CD14-positive monocyte (primary cell): Measurements from ENCODE around the gene SLC16A12. TPM values are rescaled to one million over a fixed set of nuclear protein-coding genes. Genes with fewer than 3 reads are reported as not detected.

Source experiments
- DNase-seq, 3 donors: peaks; one replicate each; pipeline ENCODE4 v3.0.0-alpha.2; 2011 to 2022
- H2AFZ ChIP-seq: 2 replicates; pipeline ENCODE4 v1.6.0; 2012; ENCODE audit warnings: mild to moderate bottlenecking, low read depth, low read length, inconsistent platforms; ENCODE audit not compliant: insufficient read depth, poor library complexity, severe bottlenecking
- H3K27ac ChIP-seq, 2 donors: 1 replicate in 1 of 2; 2 replicates in 1 of 2; pipeline ENCODE4 v1.5.1; 2012 to 2013; ENCODE audit warnings: low read length in 2 of 2, control low read depth in 1 of 2, inconsistent platforms in 1 of 2, low read depth in 1 of 2, mild to moderate bottlenecking in 1 of 2
- H3K27me3 ChIP-seq, 2 donors: one replicate each; pipeline versions ENCODE4 v1.6.0 to v1.6.1; 2011 to 2013; ENCODE audit warnings: low read length in 2 of 2; ENCODE audit not compliant: control insufficient read depth in 2 of 2, insufficient read depth in 2 of 2
- H3K36me3 ChIP-seq, 2 donors: replicated peaks in 1 of 2; 1 replicate in 1 of 2; 2 replicates in 1 of 2; pipeline versions ENCODE4 v1.5.1 to v1.6.1; 2012 to 2013; ENCODE audit warnings: low read length in 2 of 2, control low read depth in 1 of 2, inconsistent platforms in 1 of 2, mild to moderate bottlenecking in 1 of 2; ENCODE audit not compliant: insufficient read depth in 2 of 2, control insufficient read depth in 1 of 2
- H3K4me1 ChIP-seq, 2 donors: 1 replicate in 1 of 2; 2 replicates in 1 of 2; pipeline versions ENCODE4 v1.5.1 to v1.6.1; 2012 to 2013; ENCODE audit warnings: low read length in 2 of 2, control low read depth in 1 of 2, inconsistent platforms in 1 of 2, mild to moderate bottlenecking in 1 of 2, moderate library complexity in 1 of 2; ENCODE audit not compliant: insufficient read depth in 2 of 2, control insufficient read depth in 1 of 2
- H3K4me2 ChIP-seq: replicated peaks from 2 replicates; pipeline ENCODE3; 2012; ENCODE audit warnings: low read length, moderate library complexity, mild to moderate bottlenecking; ENCODE audit not compliant: poor library complexity, severe bottlenecking; ENCODE audit errors: extremely low read depth
- H3K4me3 ChIP-seq, 3 experiments: fragments of 200-600 bp in 1 of 3; sonication (generic) in 1 of 3; replicated peaks in 1 of 3; 1 replicate in 2 of 3; 2 replicates in 1 of 3; pipeline ENCODE4 v1.5.1; 2011 to 2013; ENCODE audit warnings: low read length in 3 of 3, mild to moderate bottlenecking in 3 of 3, control low read depth in 2 of 3, low read depth in 2 of 3, inconsistent platforms in 1 of 3, moderate library complexity in 1 of 3
- H3K79me2 ChIP-seq: 2 replicates; pipeline ENCODE4 v1.6.0; 2012; ENCODE audit warnings: mild to moderate bottlenecking, control low read depth, inconsistent platforms, low read length, moderate library complexity; ENCODE audit not compliant: insufficient read depth
- H3K9ac ChIP-seq: 2 replicates; pipeline ENCODE4 v1.6.0; 2017; ENCODE audit warnings: low read length, mild to moderate bottlenecking; ENCODE audit not compliant: insufficient read depth, poor library complexity, severe bottlenecking
- H3K9me3 ChIP-seq, 2 donors: replicated peaks in 1 of 2; 1 replicate in 1 of 2; 2 replicates in 1 of 2; pipeline versions ENCODE4 v1.5.1 to v1.6.1; 2012 to 2013; ENCODE audit warnings: low read length in 2 of 2, control low read depth in 1 of 2; ENCODE audit not compliant: control insufficient read depth in 1 of 2, insufficient read depth in 1 of 2
- H4K20me1 ChIP-seq: 2 replicates; pipeline ENCODE4 v1.6.0; 2012; ENCODE audit warnings: mild to moderate bottlenecking, low read length, control low read depth, moderate library complexity; ENCODE audit not compliant: insufficient read depth
- H3K27ac Mint-ChIP-seq, 7 donors: one replicate each; pipeline ENCODE4 v1.8.0; 2020; ENCODE audit warnings: mild to moderate bottlenecking in 7 of 7, mixed read lengths in 7 of 7, moderate library complexity in 6 of 7, inconsistent platforms in 2 of 7
- H3K27me3 Mint-ChIP-seq, 3 donors: one replicate each; pipeline ENCODE4 v1.8.0; 2021 to 2022; ENCODE audit warnings: low read depth in 3 of 3, mild to moderate bottlenecking in 3 of 3, mixed read lengths in 3 of 3, moderate library complexity in 3 of 3, inconsistent platforms in 1 of 3
- H3K36me3 Mint-ChIP-seq, 2 donors: one replicate each; pipeline ENCODE4 v1.8.0; 2020; ENCODE audit warnings: mixed read lengths in 2 of 2, inconsistent platforms in 1 of 2, mild to moderate bottlenecking in 1 of 2
- H3K4me1 Mint-ChIP-seq: one replicate; pipeline ENCODE4 v1.8.0; 2020; ENCODE audit warnings: mild to moderate bottlenecking, mixed read lengths
- H3K4me3 Mint-ChIP-seq, 2 donors: one replicate each; pipeline ENCODE4 v1.8.0; 2020; ENCODE audit warnings: mild to moderate bottlenecking in 2 of 2, mixed read lengths in 2 of 2, moderate library complexity in 1 of 2
- H3K9me3 Mint-ChIP-seq, 7 donors: one replicate each; pipeline ENCODE4 v1.8.0; 2020 to 2022; ENCODE audit warnings: mixed read lengths in 7 of 7, mild to moderate bottlenecking in 6 of 7, moderate library complexity in 6 of 7, inconsistent platforms in 2 of 7
- CTCF ChIP-seq: fragments of 200-600 bp; IDR thresholded peaks from one replicate; pipeline ENCODE4 v1.8.0; 2022; ENCODE audit warnings: antibody characterized with exemption, mild to moderate bottlenecking
- WGBS: methylation state at CpG from one replicate; pipeline ENCODE4 v1.1.5; 2013; ENCODE audit warnings: missing lambda C conversion rate; ENCODE audit not compliant: insufficient coverage; 5-methylcytosine and 5-hydroxymethylcytosine counted together
- intact Hi-C, 2 donors: fragments of 100-400 bp; cut with micrococcal nuclease; formaldehyde crosslinking; loops; one replicate each; pipeline versions ENCODE4 v1.15.0 to v1.15.1; 2023
- polyA plus RNA-seq, 3 donors: library from polyadenylated mRNA; depleted of rRNA in 1 of 3; unstranded in 2 of 3; stranded (reverse) in 1 of 3; fragments of 300-500 nt in 2 of 3; fragments of >200 nt in 1 of 3; fragmentation: Illumina TruSeq in 2 of 3; gene quantifications; 1 replicate in 2 of 3; 2 replicates in 1 of 3; pipeline ENCODE4 v1.2.3, GENCODE V29; 2012 to 2021

Gene SLC16A12
- polyA plus RNA-seq, 3 donors: 0.04 TPM; not detected in 2

DNA sequence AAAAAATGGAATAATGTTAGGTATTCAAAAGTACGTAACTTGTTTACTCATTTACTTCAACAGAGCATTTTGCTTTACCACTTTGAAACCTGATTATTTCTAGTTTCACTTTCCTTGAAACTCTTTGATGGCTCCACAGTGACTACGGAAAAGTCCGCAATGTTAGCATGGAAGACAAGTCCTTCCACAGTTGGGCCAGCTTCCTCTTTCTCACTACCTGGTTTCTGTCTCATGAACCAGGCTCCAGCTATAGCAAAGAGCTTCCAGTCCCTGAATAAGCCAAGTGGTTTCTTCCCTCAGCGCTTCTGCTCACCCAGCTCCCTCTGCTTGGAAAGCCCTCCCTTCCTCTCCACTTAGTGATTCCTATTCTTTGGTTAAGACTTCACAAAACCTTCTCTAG is 44.8 kb upstream of the SLC16A12 start:
- Histone ChIP-seq H3K4me2 (no peak overlapping the region), H3K27me3 (no peaks in the 10 kb centered on the region), H3K4me3 (no peak overlapping the region), H3K36me3 (no peaks in the 10 kb centered on the region), H2AFZ (no peak overlapping the region), H3K4me1 (no peaks in the 10 kb centered on the region), H3K79me2 (no peaks in the 10 kb centered on the region), H3K9ac (no peak overlapping the region), H4K20me1 (no peaks in the 10 kb centered on the region), H3K9me3 (no peaks in the 10 kb centered on the region), H3K27ac (no peak overlapping the region)
- intact Hi-C loops: no loop called here
- no peak overlapping the region for H3K4me3 Mint-ChIP-seq
- H3K4me1 Mint-ChIP-seq: peaks cover 4% of the 10 kb centered on the region
- WGBS: 76% methylated on average over 3 of the region's 4 CpGs
- H3K36me3 Mint-ChIP-seq: peaks cover 4 to 5% of the 10 kb centered on the region in 2 donors
- no peak for TF ChIP-seq CTCF
- peak overlapping the region in 2 of 7 donors; percentile 3 to 28 for H3K27ac Mint-ChIP-seq
- no peaks in the 10 kb centered on the region for H3K27me3 Mint-ChIP-seq
- peak in 2 of 3 donors; percentile 6 to 14 for DNase-seq
- peaks cover 0 to 4% (median 2%) of the 10 kb centered on the region in 7 donors for H3K9me3 Mint-ChIP-seq

- peaks cover 4% of the 10 kb centered on the region for H3K4me1 Mint-ChIP-seq
- H3K4me1 ChIP-seq: no peaks in the 10 kb centered on the region
- no peak overlapping the region for H3K27ac Mint-ChIP-seq
Measured at GRCh38 chr10:89576696-89577095, 41.3 kb upstream of the SLC16A12 start.

More at GRCh38 chr10:89576696-89577095, 41.3 kb upstream of the SLC16A12 start:
- Mint-ChIP-seq H3K9me3 (peaks cover 0 to 4% (median 2%) of the 10 kb centered on the region in 7 donors), H3K36me3 (peaks cover 0 to 3% of the 10 kb centered on the region in 2 donors), H3K4me3 (no peak overlapping the region), H3K27me3 (no peaks in the 10 kb centered on the region)
- H3K9ac ChIP-seq: no peak overlapping the region
- no peak for TF ChIP-seq CTCF
- no CpG with 5 or more reads among the region's 2 CpGs for WGBS
- no peaks in the 10 kb centered on the region for H3K36me3 ChIP-seq
- no peak overlapping the region for H3K4me2 ChIP-seq
- H3K4me3 ChIP-seq: no peak overlapping the region
- H3K79me2 ChIP-seq: no peaks in the 10 kb centered on the region
- no peak for DNase-seq
- no peaks in the 10 kb centered on the region for H3K9me3 ChIP-seq
- intact Hi-C loops: no loop called here
- H3K27me3 ChIP-seq: no peaks in the 10 kb centered on the region
- H2AFZ ChIP-seq: no peak overlapping the region
- H4K20me1 ChIP-seq: no peaks in the 10 kb centered on the region
- H3K27ac ChIP-seq: no peak overlapping the region
